SU-DHL-6 (cell line): ENCODE data around the gene EEFSEC.

Experiments
- EZH2phosphoT487 ChIP-seq: fragments of 200-600 bp; sonication (generic), shearing (Covaris generic); conservative IDR thresholded peaks from 2 replicates; pipeline ENCODE4 v1.6.1; 2018; ENCODE audit warnings: mild to moderate bottlenecking, antibody characterized with exemption, low read length, moderate library complexity, mixed read lengths
- TF ChIP-seq, protein P1 (sequence below): fragments of 200-600 bp; sonication (generic); IDR thresholded peaks from one replicate; pipeline ENCODE4 v1.5.1; 2017; ENCODE audit warnings: antibody characterized with exemption, mild to moderate bottlenecking, low read length, moderate library complexity; ENCODE audit not compliant: insufficient read depth, poor library complexity, severe bottlenecking

DNA sequence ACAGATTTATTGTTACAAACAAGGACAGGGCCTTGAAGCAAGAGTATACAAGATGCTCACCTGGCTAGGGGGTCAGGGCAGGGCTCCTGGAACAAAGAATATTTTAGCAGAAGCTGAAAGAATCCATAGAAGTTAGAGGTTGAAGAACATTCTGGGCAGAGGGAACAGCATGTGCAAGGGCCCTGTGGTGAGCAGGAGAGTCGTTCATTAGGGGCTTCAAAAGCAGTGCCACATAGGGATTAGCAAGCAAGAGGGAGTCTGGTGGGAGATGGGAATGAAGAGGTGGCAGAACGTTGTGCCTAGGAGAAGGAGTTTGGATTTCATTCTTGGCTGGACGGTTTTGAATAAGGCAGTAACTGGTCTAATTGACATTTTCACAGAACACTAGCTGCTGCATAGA lies 290.5 kb downstream of the EEFSEC start:
- no peak for TF ChIP-seq EZH2phosphoT487
- TF ChIP-seq, protein P1, sequence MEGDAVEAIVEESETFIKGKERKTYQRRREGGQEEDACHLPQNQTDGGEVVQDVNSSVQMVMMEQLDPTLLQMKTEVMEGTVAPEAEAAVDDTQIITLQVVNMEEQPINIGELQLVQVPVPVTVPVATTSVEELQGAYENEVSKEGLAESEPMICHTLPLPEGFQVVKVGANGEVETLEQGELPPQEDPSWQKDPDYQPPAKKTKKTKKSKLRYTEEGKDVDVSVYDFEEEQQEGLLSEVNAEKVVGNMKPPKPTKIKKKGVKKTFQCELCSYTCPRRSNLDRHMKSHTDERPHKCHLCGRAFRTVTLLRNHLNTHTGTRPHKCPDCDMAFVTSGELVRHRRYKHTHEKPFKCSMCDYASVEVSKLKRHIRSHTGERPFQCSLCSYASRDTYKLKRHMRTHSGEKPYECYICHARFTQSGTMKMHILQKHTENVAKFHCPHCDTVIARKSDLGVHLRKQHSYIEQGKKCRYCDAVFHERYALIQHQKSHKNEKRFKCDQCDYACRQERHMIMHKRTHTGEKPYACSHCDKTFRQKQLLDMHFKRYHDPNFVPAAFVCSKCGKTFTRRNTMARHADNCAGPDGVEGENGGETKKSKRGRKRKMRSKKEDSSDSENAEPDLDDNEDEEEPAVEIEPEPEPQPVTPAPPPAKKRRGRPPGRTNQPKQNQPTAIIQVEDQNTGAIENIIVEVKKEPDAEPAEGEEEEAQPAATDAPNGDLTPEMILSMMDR, result no peak
